Heart left ventricle (tissue), 13 donors: ENCODE results near the gene NOS1AP.

ENCODE experiments used
- CTCF ChIP-seq, 12 donors: fragments of 200-600 bp; sonication (generic) in 4 of 12; IDR thresholded peaks; one replicate each; pipeline versions ENCODE4 v1.5.0 to v1.8.0; 2018 to 2022; ENCODE audit warnings: antibody characterized with exemption in 12 of 12, mild to moderate bottlenecking in 5 of 12
- POLR2A ChIP-seq, 2 donors: fragments of 450-650 bp; IDR thresholded peaks; one replicate each; pipeline ENCODE4 v1.6.1; 2017; ENCODE audit warnings: antibody characterized with exemption in 2 of 2, mild to moderate bottlenecking in 2 of 2, moderate library complexity in 2 of 2
- donor health status: ischemic (EF 13 %, LVEDD 7.1; RV severe dilation, severe dysfunction).
- donor health status: DM: no; HTN: yes; CAD: no.
- donor health status: DM: no; HTN: no; CAD: no.
- donor health status: ischemic (EF 25% LVEDD 6.9; RV normal size, moderate dysfunction).
- donor health status: ischemic (EF 25% LVEDD 5.7; RV mildly dilated, moderate dysfunction).
- donor health status: ischemic (EF 35%, LVEDD 5.7; RV mildly dilated, moderate dysfunction).
- donor health status: nonischemic (EF 11% LVEDD 7.7; RV severe dilation, severe dysfunction).
- donor health status: DM: yes; HTN: yes; CAD: no.
- donor health status: PGD.
- donor health status: ischemic (EF 29% LVEDD 5.4; RV normal size, mild dysfunction).
- donor health status: nonischemic (EF 23%, LVEDD 6.1; RV moderate dilation, normal function).

GRCh38 chr1:162363823-162364222, 294.3 kb downstream of the NOS1AP start:
- TF ChIP-seq CTCF (IDR thresholded peaks at IDR 0.05) (no peak), POLR2A (IDR thresholded peaks at IDR 0.05) (no peak)
